Activated CD8-positive, alpha-beta T cell treated with anti-CD3 and anti-CD28 coated beads for 36 hours (primary cell): Measurements from ENCODE around the gene ADA. TPM values are rescaled to one million over a fixed set of nuclear protein-coding genes. Genes with fewer than 3 reads are reported as not detected.

Experiments
- ATAC-seq: fragments of 200-7000 bp; cut with Tn5 transposase; one replicate; pipeline ENCODE4 v1.10.0; 2021; ENCODE audit warnings: mild to moderate bottlenecking, moderate library complexity
- CTCF ChIA-PET: fragments of 350-600 bp; sonication (Branson Sonifier 250); formaldehyde crosslinking; loops from one replicate; lab custom pipeline; 2021; ENCODE audit warnings: antibody characterized with exemption; lab: Charles Lee
- POLR2A ChIA-PET: fragments of 350-600 bp; sonication (Branson Sonifier 250); formaldehyde crosslinking; loops from one replicate; lab custom pipeline; 2021; ENCODE audit warnings: antibody characterized with exemption; lab: Charles Lee
- DNase-seq: peaks from one replicate; pipeline ENCODE4 v3.0.0-alpha.2; 2020
- H3K27ac Mint-ChIP-seq: one replicate; pipeline ENCODE4 v1.8.0; 2021; ENCODE audit warnings: mild to moderate bottlenecking, mixed read lengths
- H3K27me3 Mint-ChIP-seq: one replicate; pipeline ENCODE4 v1.8.0; 2021; ENCODE audit warnings: mixed read lengths
- H3K36me3 Mint-ChIP-seq: one replicate; pipeline ENCODE4 v1.8.0; 2021; ENCODE audit warnings: low read depth, mixed read lengths
- H3K4me1 Mint-ChIP-seq: one replicate; pipeline ENCODE4 v1.8.0; 2021; ENCODE audit warnings: low read depth, mixed read lengths
- H3K4me3 Mint-ChIP-seq: one replicate; pipeline ENCODE4 v1.8.0; 2021; ENCODE audit warnings: mild to moderate bottlenecking, moderate library complexity, mixed read lengths
- H3K9me3 Mint-ChIP-seq: one replicate; pipeline ENCODE4 v1.8.0; 2021; ENCODE audit warnings: mixed read lengths
- CTCF ChIP-seq: fragments of 200-600 bp; IDR thresholded peaks from one replicate; pipeline ENCODE4 v1.8.0; 2022; ENCODE audit warnings: antibody characterized with exemption, mild to moderate bottlenecking
- intact Hi-C: fragments of 100-400 bp; cut with micrococcal nuclease; formaldehyde crosslinking; loops from one replicate; pipeline ENCODE4 v1.10.0; 2022
- total RNA-seq, 2 experiments: library from RNA; stranded (reverse); gene quantifications; one replicate each; pipeline ENCODE4 v1.2.3, GENCODE V29; 2021

ADA gene
- total RNA-seq, 2 experiments from 2014 or later: 32.8 to 36.7 TPM

- Mint-ChIP-seq H3K27me3 (no peaks in the 10 kb centered on the region), H3K4me1 (peaks cover 45% of the 10 kb centered on the region), H3K4me3 (no peak overlapping the region), H3K36me3 (peaks cover 21% of the 10 kb centered on the region), H3K27ac (peak overlapping the region; percentile 2), H3K9me3 (no peaks in the 10 kb centered on the region)
- no peak for ATAC-seq
- POLR2A ChIA-PET: no interaction called here
- CTCF ChIA-PET: no interaction called here
- DNase-seq: no peak
- no peak for TF ChIP-seq CTCF
- intact Hi-C loops: no loop called here
Observed at GRCh38 chr20:44640522-44640921, 11.0 kb downstream of the ADA start.

GRCh38 chr20:44637522-44638372 lies 13.8 kb downstream of the ADA start:
- TF ChIP-seq CTCF: no peak
- ChIA-PET CTCF (no interaction called here), POLR2A (no interaction called here)
- ATAC-seq: no peak
- peaks cover 21% of the 10 kb centered on the region for H3K36me3 Mint-ChIP-seq
- no peak overlapping the region for H3K4me3 Mint-ChIP-seq
- no peaks in the 10 kb centered on the region for H3K27me3 Mint-ChIP-seq
- intact Hi-C loops: no loop called here
- no peak overlapping the region for H3K27ac Mint-ChIP-seq
- no peak for DNase-seq
- no peaks in the 10 kb centered on the region for H3K9me3 Mint-ChIP-seq
- H3K4me1 Mint-ChIP-seq: peaks cover 28% of the 10 kb centered on the region

- Mint-ChIP-seq H3K27ac (no peak overlapping the region), H3K36me3 (peaks cover 21% of the 10 kb centered on the region), H3K4me3 (no peak overlapping the region), H3K9me3 (no peaks in the 10 kb centered on the region), H3K27me3 (no peaks in the 10 kb centered on the region), H3K4me1 (peaks cover 21% of the 10 kb centered on the region)
- intact Hi-C loops: no loop called here
- POLR2A ChIA-PET: no interaction called here
- DNase-seq (no peak), ATAC-seq (no peak)
- no peak for TF ChIP-seq CTCF
- CTCF ChIA-PET: no interaction called here
Observed at GRCh38 chr20:44637042-44637441, 14.5 kb downstream of the ADA start.

- Mint-ChIP-seq H3K9me3 (no peaks in the 10 kb centered on the region), H3K27me3 (no peaks in the 10 kb centered on the region), H3K4me3 (no peak overlapping the region), H3K27ac (no peak overlapping the region), H3K4me1 (peaks cover 13% of the 10 kb centered on the region), H3K36me3 (peaks cover 18% of the 10 kb centered on the region)
- POLR2A ChIA-PET: interaction anchor here (0.6 to 1.2 kb wide), 4 partner anchors 12 to 388 kb away, joined by 3 to 4 read pairs (median 3); no protein-coding TSS in a partner anchor
- intact Hi-C loops: no loop called here
- DNase-seq (no peak), ATAC-seq (no peak)
- CTCF ChIA-PET: interaction anchor here (1.0 to 2.8 kb wide), 2 partner anchors 9 to 47 kb away, joined by 4 to 12 read pairs; no protein-coding TSS in a partner anchor
- no peak for TF ChIP-seq CTCF
Observed at GRCh38 chr20:44635877-44636276, 15.6 kb downstream of the ADA start.
